ENCODE results near the gene CRYBG1. TPM values are rescaled to one million over a fixed set of nuclear protein-coding genes. Genes with fewer than 3 reads are reported as not detected.
"Not testable (repeated sequence)": the region's sequence is repeated elsewhere in the genome, so short reads cannot be mapped to it uniquely, and the experiment has no call there.

CRYBG1 gene
- polyA plus RNA-seq, 4 donors: 21.9 to 39.9 (median 25.2) TPM

DNA sequence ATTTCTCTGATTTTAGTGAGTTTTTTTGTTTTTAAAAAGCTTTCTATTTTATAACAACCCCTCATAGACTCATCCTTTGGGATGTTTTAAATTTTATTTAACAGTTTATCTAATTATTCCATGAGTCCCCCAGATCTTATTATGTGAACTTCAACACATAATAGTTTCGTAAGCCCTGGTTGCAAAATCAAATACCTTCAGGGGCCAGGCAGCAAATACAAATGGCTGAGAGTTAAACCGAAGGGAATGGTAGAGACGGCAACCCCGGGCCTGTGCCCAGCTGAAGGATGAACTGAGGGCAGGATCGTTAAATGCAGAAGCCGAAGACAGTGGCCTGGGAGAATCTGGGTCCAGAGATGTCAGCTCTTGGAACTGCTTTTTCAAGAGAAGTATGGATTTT is 180.4 kb downstream of the CRYBG1 start:
- DNase-seq (ENCODE audit: low read depth in 4 of 4, low spot score in 3 of 4): no peak

- DNase-seq (ENCODE audit: low read depth in 4 of 4, low spot score in 3 of 4): no peak
Measured at GRCh38 chr6:106546261-106546690, 185.8 kb downstream of the CRYBG1 start.

GRCh38 chr6:106546691-106547414 is 186.3 kb downstream of the CRYBG1 start:
- DNase-seq (ENCODE audit: low read depth in 4 of 4, low spot score in 3 of 4): no peak

GRCh38 chr6:106547601-106548453 is 187.3 kb downstream of the CRYBG1 start:
- DNase-seq (ENCODE audit: low read depth in 4 of 4, low spot score in 3 of 4): no peak

GRCh38 chr6:106548926-106549455 is 188.5 kb downstream of the CRYBG1 start:
- not testable (repeated sequence) for DNase-seq (ENCODE audit: low read depth in 4 of 4, low spot score in 3 of 4)

GRCh38 chr6:106549521-106549920 is 189.0 kb downstream of the CRYBG1 start:
- no peak for DNase-seq (ENCODE audit: low read depth in 4 of 4, low spot score in 3 of 4)

DNA sequence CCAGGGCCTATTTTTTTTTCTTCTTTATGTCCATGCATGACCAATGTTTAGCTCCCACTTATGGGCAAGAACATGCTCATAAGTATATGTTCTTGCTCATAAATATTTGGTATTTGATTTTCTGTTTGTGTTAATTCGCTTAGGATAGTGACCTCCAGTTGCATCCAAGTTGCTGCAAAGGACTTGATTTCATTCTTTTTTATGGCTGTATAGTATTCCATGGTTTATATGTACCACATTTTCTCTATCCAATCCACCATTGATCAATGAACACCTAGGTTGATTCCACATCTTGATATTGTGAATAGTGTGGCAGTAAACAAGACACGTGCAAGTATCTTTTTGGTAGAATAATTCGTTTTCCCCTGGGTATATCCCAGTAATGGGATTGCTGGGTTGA is 190.6 kb downstream of the CRYBG1 start:
- DNase-seq (ENCODE audit: low read depth in 4 of 4, low spot score in 3 of 4): no peak

DNA sequence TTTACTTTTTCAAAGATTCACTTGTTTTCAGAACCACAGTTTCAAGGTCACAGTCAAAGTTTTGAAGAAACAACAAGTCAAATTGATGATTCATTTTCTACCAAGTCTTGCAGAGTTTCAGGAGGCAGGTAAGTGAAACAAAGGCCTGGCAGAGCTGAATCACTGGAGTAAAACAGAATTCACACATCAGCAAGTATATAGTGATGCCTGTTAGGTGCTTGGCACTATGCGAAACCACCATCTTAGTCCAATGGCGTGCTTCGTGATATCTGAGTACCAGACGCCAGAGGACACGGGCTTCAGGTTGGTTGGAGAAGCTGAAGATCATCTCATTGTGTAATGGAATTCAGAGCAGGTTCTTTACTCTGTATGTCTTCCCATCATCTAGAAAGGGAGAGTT is 192.9 kb downstream of the CRYBG1 start:
- DNase-seq (ENCODE audit: low read depth in 4 of 4, low spot score in 3 of 4): no peak

DNA sequence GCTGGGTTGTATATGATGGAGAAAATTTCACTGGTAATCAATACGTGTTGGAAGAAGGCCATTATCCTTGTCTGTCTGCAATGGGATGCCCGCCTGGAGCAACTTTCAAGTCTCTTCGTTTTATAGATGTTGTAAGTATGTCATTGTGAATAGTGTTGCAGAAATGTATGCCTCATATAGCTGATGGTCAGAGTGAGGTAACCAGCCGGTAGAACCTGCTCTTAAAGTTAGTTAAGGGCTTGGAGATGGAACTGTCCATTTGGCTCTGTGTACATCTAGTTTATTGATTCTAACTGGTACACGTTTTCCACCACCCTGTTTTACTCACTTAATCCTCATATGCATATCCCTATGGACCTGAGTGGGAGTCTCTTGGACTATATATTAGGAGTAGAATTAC is 195.2 kb downstream of the CRYBG1 start:
- no peak for DNase-seq (ENCODE audit: low read depth in 4 of 4, low spot score in 3 of 4)

DNA sequence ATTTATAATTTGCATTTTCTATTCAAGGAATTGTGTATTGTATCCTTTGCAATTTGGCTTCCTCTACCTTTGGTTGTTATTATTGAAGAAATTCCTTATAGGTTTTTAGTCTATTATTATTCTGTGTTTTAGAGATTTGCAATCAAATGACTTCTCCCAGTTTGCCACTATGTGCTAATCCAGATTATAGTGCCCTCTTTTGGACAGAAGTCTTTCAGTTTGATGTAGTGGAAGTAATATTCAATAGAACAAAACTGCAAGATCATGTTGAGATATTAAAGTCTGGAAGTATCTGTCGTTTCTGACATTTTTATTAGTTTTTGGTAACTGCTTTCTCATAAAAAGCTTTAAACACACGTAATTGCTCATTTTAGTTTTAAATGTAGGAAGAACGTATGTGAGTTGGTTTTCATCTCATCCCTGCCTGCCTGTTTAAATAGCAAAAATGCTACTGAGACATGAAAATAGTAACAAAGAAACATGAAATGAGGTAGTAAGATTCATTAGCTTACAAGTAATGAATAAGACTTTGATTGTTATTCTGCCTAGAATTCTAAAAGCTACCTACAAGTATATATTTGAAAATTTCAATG is 195.9 kb downstream of the CRYBG1 start:
- DNase-seq (ENCODE audit: low read depth in 4 of 4, low spot score in 3 of 4): no peak

GRCh38 chr6:106557837-106558236 is 197.3 kb downstream of the CRYBG1 start:
- no peak for DNase-seq (ENCODE audit: low read depth in 4 of 4, low spot score in 3 of 4)

- no peak for DNase-seq (ENCODE audit: low read depth in 4 of 4, low spot score in 3 of 4)
Measured at GRCh38 chr6:106558364-106558763, 197.8 kb downstream of the CRYBG1 start.

DNA sequence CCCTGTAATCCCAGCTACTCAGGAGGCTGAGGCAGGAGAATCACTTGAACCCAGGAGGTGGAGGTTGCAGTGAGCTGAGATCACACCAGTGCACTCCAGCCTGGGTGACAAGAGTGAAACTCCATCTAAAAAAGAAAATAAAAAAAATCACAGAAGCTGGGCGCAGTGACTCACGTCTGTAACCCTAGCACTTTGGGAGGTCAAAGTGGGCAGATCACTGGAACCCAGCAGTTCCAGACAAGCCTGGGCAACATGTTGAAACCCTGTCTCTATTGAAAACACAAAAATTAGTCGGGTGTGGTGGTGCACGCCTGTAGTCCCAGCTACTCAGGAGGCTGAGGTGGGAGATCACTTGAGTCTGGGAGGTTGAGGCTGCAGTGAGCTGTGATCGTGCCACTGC is 199.1 kb downstream of the CRYBG1 start:
- not testable (repeated sequence) for DNase-seq (ENCODE audit: low read depth in 4 of 4, low spot score in 3 of 4)

- no peak for DNase-seq (ENCODE audit: low read depth in 4 of 4, low spot score in 3 of 4)
Measured at GRCh38 chr6:106560996-106561685, 200.6 kb downstream of the CRYBG1 start.

DNA sequence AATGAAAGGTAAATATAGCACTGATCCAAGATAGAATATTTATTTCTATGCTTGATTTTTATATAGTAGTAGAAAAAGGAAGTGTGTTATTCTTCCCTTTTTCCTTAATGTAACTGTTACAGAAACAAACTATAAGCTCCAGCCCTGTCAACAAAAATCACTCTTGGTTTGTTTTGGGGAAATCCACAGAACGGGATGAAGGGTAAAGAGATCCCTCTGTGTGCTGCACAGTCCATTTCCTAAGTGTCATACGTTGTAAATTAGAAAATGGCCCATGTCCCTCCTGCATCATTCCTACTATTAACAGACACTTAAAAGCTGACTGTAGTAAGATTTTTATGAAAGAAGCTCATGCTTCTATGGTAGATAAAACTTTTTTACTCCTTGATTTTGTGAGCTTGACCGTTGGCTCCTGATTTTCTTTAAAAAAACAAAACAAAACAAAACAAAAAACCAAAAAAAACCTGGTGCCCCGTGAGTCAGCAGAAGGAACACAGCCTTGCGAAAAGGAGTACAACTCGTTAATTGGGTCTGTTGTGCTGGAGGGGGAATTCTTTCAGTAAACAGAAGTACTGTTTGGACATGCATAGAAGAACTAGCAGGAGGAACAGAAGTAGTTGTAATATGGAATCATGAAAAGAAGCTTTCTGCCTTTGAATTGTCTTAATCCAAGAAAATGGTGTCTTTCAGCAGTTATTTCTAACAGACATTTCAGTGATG is 201.3 kb downstream of the CRYBG1 start:
- DNase-seq (ENCODE audit: low read depth in 4 of 4, low spot score in 3 of 4): no peak

DNA sequence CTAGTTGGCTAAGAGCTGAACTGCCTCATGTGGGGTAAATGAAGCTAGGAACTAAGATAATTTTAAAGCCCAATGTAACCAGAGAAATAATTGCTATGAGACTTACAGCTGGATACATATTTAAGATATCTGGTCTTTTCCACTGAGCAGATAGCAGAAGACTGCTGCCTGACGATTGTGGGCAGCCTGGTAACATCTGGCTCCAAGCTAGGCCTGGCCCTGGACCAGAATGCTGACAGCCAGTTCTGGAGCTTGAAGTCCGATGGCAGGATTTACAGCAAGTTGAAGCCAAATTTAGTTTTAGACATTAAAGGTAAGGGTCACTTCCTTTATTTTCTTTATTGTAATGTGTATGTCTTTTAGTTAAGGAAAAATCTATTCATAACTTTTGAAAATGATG is 203.1 kb downstream of the CRYBG1 start:
- DNase-seq (ENCODE audit: low read depth in 4 of 4, low spot score in 3 of 4): no peak

GRCh38 chr6:106564476-106564875 is 204.0 kb downstream of the CRYBG1 start:
- no peak for DNase-seq (ENCODE audit: low read depth in 4 of 4, low spot score in 3 of 4)

DNA sequence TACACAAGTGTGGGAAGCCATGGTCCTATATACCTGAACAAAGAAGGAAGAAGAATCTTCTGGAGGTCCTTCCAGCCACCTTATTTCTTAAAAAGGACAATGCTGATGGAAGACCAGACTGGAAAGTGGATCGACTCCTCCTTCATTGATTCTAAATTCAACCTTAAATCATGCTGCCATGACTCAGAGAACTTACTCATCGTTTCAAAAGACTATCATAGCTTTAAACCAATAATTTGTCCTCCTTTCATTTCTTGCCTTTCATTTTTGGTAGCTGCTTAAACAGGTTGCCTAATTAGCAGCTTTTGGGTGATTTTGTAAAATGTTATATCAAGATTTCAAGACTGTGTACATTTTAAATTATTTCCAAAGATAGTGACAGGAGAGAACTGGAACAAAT is 208.0 kb downstream of the CRYBG1 start:
- DNase-seq (ENCODE audit: low read depth in 4 of 4, low spot score in 3 of 4): no peak

DNA sequence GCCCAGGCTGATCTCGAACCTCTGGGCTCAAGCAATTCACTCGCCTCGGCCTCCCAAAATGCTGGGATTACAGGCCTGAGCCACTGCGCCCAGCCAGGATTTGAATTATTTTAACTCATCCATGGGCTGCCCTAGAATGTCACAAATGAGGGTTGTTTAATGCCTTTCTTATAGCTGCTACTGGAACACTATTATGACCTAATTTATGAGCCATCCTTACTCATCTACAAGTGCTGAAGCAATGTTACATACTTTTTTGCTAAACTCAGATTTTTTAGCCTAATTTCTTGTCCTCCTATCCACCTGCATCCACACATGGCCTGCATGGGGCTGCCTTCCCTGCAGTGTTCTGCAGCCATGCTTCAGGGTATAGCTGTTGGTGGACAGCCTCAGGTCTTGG is 208.9 kb downstream of the CRYBG1 start:
- DNase-seq (ENCODE audit: low read depth in 4 of 4, low spot score in 3 of 4): no peak

GRCh38 chr6:106572436-106572835 is 211.9 kb downstream of the CRYBG1 start:
- DNase-seq (ENCODE audit: low read depth in 4 of 4, low spot score in 3 of 4): no peak

All from right renal pelvis (tissue), 4 donors.